ENCODE measurements around the gene TUBB4B. TPM values are rescaled to one million over a fixed set of nuclear protein-coding genes. Genes with fewer than 3 reads are reported as not detected.
A peak's percentile ranks its signal among the peaks of the same experiment; 100 is the strongest.

TUBB4B gene
- total RNA-seq, 1 donor from 2014 or later, result 208 TPM

DNA sequence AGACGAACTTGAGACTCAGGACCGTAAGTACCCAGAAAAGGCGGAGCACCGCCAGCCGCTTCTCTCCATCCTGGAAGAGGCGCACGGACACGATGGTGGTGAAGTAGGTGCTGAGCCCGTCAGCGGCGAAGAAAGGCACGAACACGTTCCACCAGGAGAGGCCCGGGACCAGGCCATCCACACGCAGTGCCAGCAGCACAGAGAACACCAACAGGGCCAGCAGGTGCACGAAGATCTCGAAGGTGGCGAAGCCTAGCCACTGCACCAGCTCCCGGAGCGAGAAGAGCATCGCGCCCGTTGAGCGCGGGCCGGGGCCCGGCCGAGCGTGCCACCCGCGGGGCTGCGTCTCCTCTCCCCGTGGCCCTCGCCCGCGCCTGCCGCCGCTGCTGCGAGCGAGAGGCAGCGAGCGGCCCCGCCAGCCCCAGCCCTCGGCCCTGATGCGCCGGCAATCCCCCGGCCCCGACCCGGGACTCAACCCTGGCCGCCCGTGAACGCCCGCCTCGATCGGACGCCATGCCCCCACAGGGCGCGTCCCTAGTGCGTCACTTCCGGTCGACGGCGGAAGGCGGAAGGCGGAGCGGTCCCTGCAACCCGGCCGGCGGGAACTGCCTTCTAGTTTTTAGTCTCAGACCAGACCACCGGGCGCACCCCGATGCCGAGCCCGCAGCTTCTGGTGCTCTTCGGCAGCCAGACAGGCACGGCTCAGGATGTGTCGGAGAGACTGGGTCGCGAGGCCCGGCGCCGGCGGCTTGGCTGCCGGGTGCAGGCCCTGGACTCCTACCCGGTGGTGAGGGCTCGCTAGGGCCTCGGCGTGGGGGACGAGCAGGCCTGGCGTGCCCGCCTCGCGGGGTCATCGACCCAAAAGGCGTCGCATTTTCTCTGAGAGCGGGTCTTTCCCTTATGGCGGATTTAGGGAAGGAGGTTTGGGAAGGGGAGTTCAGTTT, 35.7 kb upstream of the TUBB4B start, which contains the start of the genes NDOR1 and TMEM203:
Gene NDOR1 (plus strand): TSS at position 575 of the 944 bp plus-strand sequence. CDS start 78 bp downstream, at position 653.
Gene TMEM203 (minus strand): TSS at position 523 of the 944 bp plus-strand sequence. CDS start 234 bp downstream, at position 289.
- Histone ChIP-seq H3K4me3 (peak within 1 kb of the TSS; percentile 100), H3K9me3 (no peaks in the 10 kb centered on the region), H3K36me3 (peaks cover 8% of the 10 kb centered on the region), H3K4me1 (peaks cover 35% of the 10 kb centered on the region), H3K27ac (peak within 1 kb of the TSS; percentile 95), H3K27me3 (ENCODE audit: low read depth) (no peaks in the 10 kb centered on the region)
- DNase-seq (peak; percentile 94), ATAC-seq (peak; percentile 76 to 83)
- TF ChIP-seq, protein P1, sequence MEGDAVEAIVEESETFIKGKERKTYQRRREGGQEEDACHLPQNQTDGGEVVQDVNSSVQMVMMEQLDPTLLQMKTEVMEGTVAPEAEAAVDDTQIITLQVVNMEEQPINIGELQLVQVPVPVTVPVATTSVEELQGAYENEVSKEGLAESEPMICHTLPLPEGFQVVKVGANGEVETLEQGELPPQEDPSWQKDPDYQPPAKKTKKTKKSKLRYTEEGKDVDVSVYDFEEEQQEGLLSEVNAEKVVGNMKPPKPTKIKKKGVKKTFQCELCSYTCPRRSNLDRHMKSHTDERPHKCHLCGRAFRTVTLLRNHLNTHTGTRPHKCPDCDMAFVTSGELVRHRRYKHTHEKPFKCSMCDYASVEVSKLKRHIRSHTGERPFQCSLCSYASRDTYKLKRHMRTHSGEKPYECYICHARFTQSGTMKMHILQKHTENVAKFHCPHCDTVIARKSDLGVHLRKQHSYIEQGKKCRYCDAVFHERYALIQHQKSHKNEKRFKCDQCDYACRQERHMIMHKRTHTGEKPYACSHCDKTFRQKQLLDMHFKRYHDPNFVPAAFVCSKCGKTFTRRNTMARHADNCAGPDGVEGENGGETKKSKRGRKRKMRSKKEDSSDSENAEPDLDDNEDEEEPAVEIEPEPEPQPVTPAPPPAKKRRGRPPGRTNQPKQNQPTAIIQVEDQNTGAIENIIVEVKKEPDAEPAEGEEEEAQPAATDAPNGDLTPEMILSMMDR (IDR thresholded peaks at IDR 0.05), result no peak
- intact Hi-C loops (cut with DNase I), result no loop called here

DNA sequence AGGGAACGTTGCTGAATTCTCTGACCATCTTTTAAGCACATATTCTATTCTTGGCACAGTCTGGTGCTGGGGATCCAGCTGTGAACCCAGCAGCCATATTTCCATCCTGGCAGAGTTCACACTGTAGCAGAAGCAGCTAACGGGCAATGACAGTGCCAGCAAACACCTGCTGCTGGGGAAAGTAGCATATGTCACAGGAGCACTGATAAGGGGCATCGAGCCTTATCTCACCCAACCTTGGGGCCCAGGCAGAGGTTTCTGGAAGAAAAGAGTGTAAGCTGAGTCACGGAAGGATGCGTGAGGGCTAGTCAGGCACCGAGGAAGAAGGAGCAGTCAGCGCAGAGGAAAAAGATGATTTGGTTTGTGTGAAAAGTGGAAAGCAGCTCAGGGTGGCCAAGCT, 34.5 kb upstream of the TUBB4B start:
- no peak overlapping the region for H3K27ac ChIP-seq
- peak overlapping the region; percentile 100 for H3K4me3 ChIP-seq
- H3K4me1 ChIP-seq, result peaks cover 31% of the 10 kb centered on the region
- intact Hi-C loops (cut with DNase I), result no loop called here
- TF ChIP-seq, protein P1 (IDR thresholded peaks at IDR 0.05), result no peak
- DNase-seq (no peak), ATAC-seq (no peak)
- H3K36me3 ChIP-seq, result peaks cover 8% of the 10 kb centered on the region
- no peaks in the 10 kb centered on the region for H3K9me3 ChIP-seq
- H3K27me3 ChIP-seq (ENCODE audit: low read depth), result no peaks in the 10 kb centered on the region

DNA sequence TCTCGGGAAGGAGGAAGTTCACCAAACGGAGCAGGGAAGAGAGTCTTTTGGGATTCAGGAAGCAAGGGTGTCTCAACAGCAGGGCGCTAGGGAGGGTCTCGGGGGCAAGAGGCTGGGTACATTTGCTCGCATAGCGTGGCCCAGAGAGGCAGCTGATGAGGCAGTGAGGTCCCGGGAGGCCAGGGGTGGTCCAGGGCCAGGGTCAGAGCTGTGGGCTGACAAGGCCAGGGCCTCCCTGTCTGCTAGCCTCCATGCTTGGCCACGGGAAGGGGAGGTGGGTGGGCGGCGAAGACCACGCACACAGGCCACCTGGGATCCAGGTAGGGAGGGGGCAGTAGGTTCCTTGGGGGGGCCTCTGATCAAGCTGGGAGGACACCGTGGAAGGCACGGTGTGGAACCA, 29.6 kb upstream of the TUBB4B start:
- Histone ChIP-seq H3K36me3 (peaks cover 23% of the 10 kb centered on the region), H3K4me1 (peaks cover 7% of the 10 kb centered on the region), H3K9me3 (no peaks in the 10 kb centered on the region), H3K4me3 (no peak overlapping the region), H3K27ac (no peak overlapping the region), H3K27me3 (ENCODE audit: low read depth) (no peaks in the 10 kb centered on the region)
- no peak for DNase-seq
- intact Hi-C loops (cut with DNase I), result no loop called here
- TF ChIP-seq, protein P1 (IDR thresholded peaks at IDR 0.05), result no peak
- no peak for ATAC-seq

DNA sequence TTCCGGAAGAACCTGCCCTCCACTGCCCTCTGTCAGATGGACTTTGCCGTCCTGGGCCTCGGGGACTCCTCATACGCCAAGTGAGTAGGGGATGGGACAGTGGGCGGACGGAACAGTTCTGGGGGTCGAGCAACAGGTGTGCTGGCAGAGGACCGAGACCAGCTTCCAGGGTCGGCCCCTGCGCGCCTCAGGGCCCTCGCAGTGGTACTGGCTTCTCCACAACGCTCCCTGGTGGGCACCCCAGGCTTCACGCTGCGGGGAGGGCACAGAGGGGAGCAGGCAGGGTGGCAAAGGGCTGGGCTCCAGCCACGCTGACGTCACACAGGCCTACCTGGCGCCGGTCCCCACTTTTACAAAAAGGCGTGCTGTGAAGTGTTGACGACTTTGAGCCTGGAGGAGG, 28.6 kb upstream of the TUBB4B start:
- Histone ChIP-seq H3K4me3 (no peak overlapping the region), H3K27me3 (ENCODE audit: low read depth) (no peaks in the 10 kb centered on the region), H3K27ac (no peak overlapping the region), H3K36me3 (peaks cover 24% of the 10 kb centered on the region), H3K4me1 (peaks cover 7% of the 10 kb centered on the region), H3K9me3 (no peaks in the 10 kb centered on the region)
- TF ChIP-seq, protein P1 (IDR thresholded peaks at IDR 0.05), result no peak
- ATAC-seq, result no peak
- intact Hi-C loops (cut with DNase I), result no loop called here
- no peak for DNase-seq

DNA sequence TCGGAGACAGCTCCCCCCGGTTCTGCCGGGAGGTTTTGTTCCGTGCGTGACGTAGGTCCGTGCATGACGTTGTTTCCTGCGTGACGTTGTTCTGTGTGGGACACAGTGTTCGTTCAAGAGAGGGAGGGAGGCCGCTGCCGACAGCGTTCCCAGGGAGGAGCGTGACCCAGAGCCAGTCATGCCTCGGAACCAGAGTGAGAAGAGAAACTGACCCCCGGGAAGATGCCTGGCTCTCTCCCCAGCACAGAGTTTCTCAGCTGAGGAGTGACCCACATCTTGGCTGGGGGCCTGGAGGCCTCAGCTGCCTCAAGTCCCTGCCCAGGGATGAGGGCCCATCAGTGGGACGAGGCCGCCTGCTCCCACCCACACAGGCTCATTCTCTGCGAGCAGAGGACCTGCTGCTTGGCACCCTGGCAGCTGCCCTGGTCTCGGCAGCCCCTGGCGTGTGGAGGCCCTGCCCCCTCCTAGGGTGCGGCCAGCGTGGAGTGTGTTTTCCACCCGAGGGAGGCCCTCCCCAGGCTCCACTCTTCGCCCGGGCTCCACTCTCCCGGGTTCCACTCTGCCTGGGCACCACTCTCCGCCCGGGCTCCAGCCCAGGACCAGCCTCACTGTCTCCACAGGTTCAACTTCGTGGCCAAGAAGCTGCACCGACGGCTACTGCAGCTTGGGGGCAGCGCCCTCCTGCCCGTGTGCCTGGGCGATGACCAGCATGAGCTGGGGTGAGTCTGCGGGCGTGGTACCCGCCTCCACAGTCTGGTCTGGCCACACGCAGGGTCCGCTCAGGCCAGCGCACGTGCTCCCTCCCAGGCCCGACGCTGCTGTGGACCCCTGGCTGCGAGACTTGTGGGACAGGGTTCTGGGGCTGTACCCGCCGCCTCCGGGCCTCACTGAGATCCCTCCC, 27.7 kb upstream of the TUBB4B start:
- H3K27me3 ChIP-seq (ENCODE audit: low read depth), result no peaks in the 10 kb centered on the region
- H3K4me3 ChIP-seq, result no peak overlapping the region
- DNase-seq (no peak), ATAC-seq (no peak)
- H3K4me1 ChIP-seq, result peaks cover 16% of the 10 kb centered on the region
- H3K9me3 ChIP-seq, result no peaks in the 10 kb centered on the region
- no peak overlapping the region for H3K27ac ChIP-seq
- TF ChIP-seq, protein P1 (IDR thresholded peaks at IDR 0.05), result no peak
- H3K36me3 ChIP-seq, result peaks cover 24% of the 10 kb centered on the region
- intact Hi-C loops (cut with DNase I), result no loop called here
